Measurements from ENCODE around the gene RHEB.

Gene RHEB

DNA sequence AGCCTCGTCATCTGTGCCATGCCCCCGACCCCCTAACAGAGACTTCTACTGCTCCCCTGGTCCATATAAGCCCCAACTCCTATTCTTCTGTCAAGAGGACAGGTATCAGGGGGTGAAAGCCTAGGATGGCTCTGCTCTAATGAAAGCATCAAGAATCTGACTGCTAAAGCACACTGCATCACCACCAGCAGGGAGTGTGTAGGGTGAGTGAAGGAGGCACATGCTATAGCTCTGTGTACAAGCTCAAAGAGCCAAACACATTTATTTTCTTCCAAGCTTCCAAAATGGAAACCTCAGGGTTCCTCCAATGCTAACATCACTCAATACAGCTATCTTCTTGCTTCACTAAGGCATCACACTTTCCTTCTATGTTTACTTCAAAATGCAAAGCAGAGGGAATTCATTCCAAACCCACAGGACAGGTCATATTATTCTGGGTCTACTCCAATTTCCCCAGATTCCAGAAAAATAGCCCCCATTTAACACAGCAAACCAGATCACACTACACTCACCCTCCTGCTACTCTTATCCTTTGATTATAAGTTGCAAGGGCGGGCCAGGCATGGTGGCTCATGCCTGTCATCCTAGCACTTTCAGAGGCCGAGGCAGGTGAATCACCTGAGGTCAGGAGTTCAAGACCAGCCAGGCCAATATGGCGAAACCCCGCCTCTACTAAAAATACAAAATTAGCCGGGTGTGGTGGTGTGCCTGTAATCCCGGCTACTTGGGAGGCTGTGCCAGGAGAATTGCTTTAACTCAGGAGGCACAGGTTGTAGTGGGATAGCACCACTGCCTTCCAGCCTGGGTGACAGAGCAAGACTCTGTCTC lies 36.6 kb downstream of the RHEB start:
- Histone ChIP-seq H3K9me2 (replicated peaks; ENCODE audit: control insufficient read depth, low read length) (no peaks in the 10 kb centered on the region), H3K9me3 (ENCODE audit: control insufficient read depth, insufficient read depth, low read length) (no peaks in the 10 kb centered on the region), H3K4me3 (ENCODE audit: low read length) (no peak overlapping the region), H3K36me3 (ENCODE audit: control insufficient read depth, low read length) (peaks cover 84% of the 10 kb centered on the region), H3K4me1 (ENCODE audit: control insufficient read depth, low read length) (peaks cover 28% of the 10 kb centered on the region), H4K20me1 (ENCODE audit: control insufficient read depth, insufficient read depth, low read depth, low read length) (peaks cover 30% of the 10 kb centered on the region; the same call in 1 of the 2 replicates), H3F3A (ENCODE audit: control insufficient read depth, insufficient read depth) (peaks cover 10% of the 10 kb centered on the region), H3K4me2 (ENCODE audit: low read length) (no peak overlapping the region), H3K27ac (ENCODE audit: low read depth, low read length) (no peak overlapping the region), H3K27me3 (ENCODE audit: control insufficient read depth, low read length) (no peaks in the 10 kb centered on the region), H3K79me2 (ENCODE audit: control insufficient read depth, low read length) (peaks cover 85% of the 10 kb centered on the region)
- TF ChIP-seq EZH2phosphoT487 (IDR thresholded peaks at IDR 0.05; ENCODE audit: borderline replicate concordance, low read length), result no peak
- TF ChIP-seq, protein P1, sequence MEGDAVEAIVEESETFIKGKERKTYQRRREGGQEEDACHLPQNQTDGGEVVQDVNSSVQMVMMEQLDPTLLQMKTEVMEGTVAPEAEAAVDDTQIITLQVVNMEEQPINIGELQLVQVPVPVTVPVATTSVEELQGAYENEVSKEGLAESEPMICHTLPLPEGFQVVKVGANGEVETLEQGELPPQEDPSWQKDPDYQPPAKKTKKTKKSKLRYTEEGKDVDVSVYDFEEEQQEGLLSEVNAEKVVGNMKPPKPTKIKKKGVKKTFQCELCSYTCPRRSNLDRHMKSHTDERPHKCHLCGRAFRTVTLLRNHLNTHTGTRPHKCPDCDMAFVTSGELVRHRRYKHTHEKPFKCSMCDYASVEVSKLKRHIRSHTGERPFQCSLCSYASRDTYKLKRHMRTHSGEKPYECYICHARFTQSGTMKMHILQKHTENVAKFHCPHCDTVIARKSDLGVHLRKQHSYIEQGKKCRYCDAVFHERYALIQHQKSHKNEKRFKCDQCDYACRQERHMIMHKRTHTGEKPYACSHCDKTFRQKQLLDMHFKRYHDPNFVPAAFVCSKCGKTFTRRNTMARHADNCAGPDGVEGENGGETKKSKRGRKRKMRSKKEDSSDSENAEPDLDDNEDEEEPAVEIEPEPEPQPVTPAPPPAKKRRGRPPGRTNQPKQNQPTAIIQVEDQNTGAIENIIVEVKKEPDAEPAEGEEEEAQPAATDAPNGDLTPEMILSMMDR (IDR thresholded peaks at IDR 0.05; ENCODE audit: low read depth, low read length, poor library complexity, severe bottlenecking), result no peak

DNA sequence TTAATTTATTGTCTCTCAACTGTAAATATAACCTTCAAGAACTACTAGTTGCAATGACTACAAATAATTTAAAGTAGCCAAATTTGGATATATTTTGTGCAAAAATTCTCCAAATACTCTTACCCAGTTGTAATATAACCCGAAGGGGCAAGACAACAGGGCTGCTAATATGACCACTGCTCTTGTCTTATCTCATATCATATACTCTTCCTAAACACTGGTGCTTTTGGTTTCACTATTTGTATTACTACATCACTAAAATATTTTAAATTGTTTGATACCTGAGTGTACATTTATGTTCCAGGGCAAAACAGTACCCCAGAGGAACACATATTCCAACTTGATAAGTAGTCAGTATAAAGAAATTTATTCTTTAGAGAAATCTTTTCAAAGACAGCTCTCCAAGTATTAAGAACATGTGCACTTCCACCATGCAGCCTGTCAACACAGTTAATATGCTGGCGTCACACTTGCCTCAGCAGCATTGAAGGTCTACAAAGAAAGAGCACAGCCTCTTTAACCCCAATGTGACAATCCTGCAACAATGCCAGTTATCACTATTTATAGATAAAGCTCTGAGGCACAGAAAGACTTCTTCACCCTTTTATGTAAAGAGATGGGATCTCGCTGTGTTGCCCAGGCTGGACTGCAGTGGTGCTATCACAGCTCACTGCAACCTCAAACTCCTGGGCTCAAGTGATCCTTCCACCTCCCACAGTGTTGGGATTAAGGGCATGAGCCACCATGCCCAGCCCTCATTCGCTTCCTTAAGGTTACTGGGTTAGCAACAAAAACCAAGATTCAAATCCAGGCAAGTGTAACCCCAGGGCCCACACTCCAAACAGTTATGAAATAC lies 37.8 kb downstream of the RHEB start:
- H3K27me3 ChIP-seq (ENCODE audit: control insufficient read depth, low read length), result no peaks in the 10 kb centered on the region
- H3K36me3 ChIP-seq (ENCODE audit: control insufficient read depth, low read length), result peaks cover 86% of the 10 kb centered on the region
- H3K4me2 ChIP-seq (ENCODE audit: low read length), result no peak overlapping the region
- H4K20me1 ChIP-seq (ENCODE audit: control insufficient read depth, insufficient read depth, low read depth, low read length), result peaks cover 35% of the 10 kb centered on the region; the same call in 1 of the 2 replicates
- no peaks in the 10 kb centered on the region for H3K9me2 ChIP-seq (replicated peaks; ENCODE audit: control insufficient read depth, low read length)
- no peaks in the 10 kb centered on the region for H3K9me3 ChIP-seq (ENCODE audit: control insufficient read depth, insufficient read depth, low read length)
- H3K4me1 ChIP-seq (ENCODE audit: control insufficient read depth, low read length), result peaks cover 25% of the 10 kb centered on the region
- no peak overlapping the region for H3K4me3 ChIP-seq (ENCODE audit: low read length)
- TF ChIP-seq, protein P1 (IDR thresholded peaks at IDR 0.05; ENCODE audit: low read depth, low read length, poor library complexity, severe bottlenecking), result no peak
- TF ChIP-seq EZH2phosphoT487 (IDR thresholded peaks at IDR 0.05; ENCODE audit: borderline replicate concordance, low read length), result no peak
- peaks cover 91% of the 10 kb centered on the region for H3K79me2 ChIP-seq (ENCODE audit: control insufficient read depth, low read length)
- H3F3A ChIP-seq (ENCODE audit: control insufficient read depth, insufficient read depth), result peaks cover 10% of the 10 kb centered on the region
- no peak overlapping the region for H3K27ac ChIP-seq (ENCODE audit: low read depth, low read length)

DNA sequence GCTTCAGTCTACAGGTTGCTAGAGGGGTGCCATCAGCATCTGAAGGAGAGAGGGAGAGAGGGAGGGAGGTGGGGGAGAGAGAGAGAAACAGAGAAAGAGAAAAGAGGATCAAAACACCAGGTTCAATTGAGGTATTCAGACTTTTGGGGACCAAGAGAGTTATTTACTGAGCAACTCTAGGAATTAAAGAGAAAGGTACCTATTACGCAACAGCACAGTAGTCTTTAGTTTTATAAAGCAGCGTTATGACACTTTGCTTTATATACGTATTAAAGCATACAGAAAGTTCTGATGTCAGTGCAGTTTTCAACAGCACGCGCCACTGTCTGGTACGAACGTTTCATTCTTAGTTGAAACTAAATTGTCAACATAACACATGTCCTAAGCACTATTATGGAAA lies 41.8 kb downstream of the RHEB start:
- Histone ChIP-seq H4K20me1 (ENCODE audit: control insufficient read depth, insufficient read depth, low read depth, low read length) (peaks cover 25% of the 10 kb centered on the region; the same call in 1 of the 2 replicates), H3K9me2 (replicated peaks; ENCODE audit: control insufficient read depth, low read length) (no peaks in the 10 kb centered on the region), H3K36me3 (ENCODE audit: control insufficient read depth, low read length) (peaks cover 78% of the 10 kb centered on the region)

More for the DNA sequence above, 41.8 kb downstream of the RHEB start:
- no peak overlapping the region for H3K27ac ChIP-seq (ENCODE audit: low read depth, low read length)
- peaks cover 2% of the 10 kb centered on the region; the same call in 1 of the 2 replicates for H3F3A ChIP-seq (ENCODE audit: control insufficient read depth, insufficient read depth)
- no peak overlapping the region for H3K4me3 ChIP-seq (ENCODE audit: low read length)
- no peak overlapping the region for H3K4me2 ChIP-seq (ENCODE audit: low read length)
- peaks cover 81% of the 10 kb centered on the region for H3K79me2 ChIP-seq (ENCODE audit: control insufficient read depth, low read length)
- H3K9me3 ChIP-seq (ENCODE audit: control insufficient read depth, insufficient read depth, low read length), result no peaks in the 10 kb centered on the region
- no peaks in the 10 kb centered on the region for H3K27me3 ChIP-seq (ENCODE audit: control insufficient read depth, low read length)
- TF ChIP-seq EZH2phosphoT487 (IDR thresholded peaks at IDR 0.05; ENCODE audit: borderline replicate concordance, low read length), result no peak
- TF ChIP-seq, protein P1 (IDR thresholded peaks at IDR 0.05; ENCODE audit: low read depth, low read length, poor library complexity, severe bottlenecking), result no peak
- H3K4me1 ChIP-seq (ENCODE audit: control insufficient read depth, low read length), result peaks cover 16% of the 10 kb centered on the region
